Epidermal melanocyte (primary cell): ENCODE results near the gene ACOT13.
A peak's percentile ranks its signal among the peaks of the same experiment; 100 is the strongest.
"Not testable (repeated sequence)": the region's sequence is repeated elsewhere in the genome, so short reads cannot be mapped to it uniquely, and the experiment has no call there.

Experiments
- DNase-seq: peaks from one replicate; pipeline ENCODE4 v3.0.0; 2011; ENCODE audit warnings: low spot score; ENCODE audit not compliant: insufficient read length

The ACOT13 gene

GRCh38 chr6:24692003-24692402, 25.1 kb downstream of the ACOT13 start:
- no peak for DNase-seq

- DNase-seq: no peak
Measured at GRCh38 chr6:24692415-24692814, 25.5 kb downstream of the ACOT13 start.

DNA sequence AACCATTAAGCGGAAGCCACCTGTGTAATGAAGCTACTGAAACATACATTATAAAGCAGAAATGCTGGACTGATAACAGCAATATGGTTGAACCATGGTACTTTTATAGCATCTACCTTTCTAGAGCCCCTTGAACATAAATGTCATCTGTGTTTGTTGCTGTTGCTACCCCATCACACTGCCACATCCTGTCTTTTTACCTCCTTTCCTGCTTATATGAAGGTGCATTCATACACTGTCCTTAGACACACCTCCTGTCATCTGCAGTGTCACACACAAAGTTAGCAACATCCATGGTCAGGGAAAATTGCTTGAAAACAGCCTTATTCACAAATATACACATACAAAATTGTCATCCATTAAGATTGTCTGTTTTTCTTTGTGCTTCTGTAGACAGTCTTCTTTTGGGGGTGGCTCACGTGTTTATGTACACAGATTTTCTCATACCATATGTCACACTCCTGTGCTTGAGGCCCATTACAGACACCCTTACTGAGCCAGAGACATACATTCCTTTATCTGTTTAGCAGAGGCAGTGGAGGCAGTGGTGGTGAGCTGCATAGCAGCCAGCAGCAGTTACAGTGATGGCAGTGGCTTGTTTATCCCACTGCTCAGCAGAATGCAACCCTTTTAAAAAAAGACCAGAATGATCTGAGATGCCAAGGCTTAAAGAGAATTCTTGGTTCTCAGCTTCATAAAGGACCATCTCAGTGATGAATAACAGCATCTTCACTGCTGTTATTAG, 26.1 kb downstream of the ACOT13 start:
- no peak for DNase-seq

DNA sequence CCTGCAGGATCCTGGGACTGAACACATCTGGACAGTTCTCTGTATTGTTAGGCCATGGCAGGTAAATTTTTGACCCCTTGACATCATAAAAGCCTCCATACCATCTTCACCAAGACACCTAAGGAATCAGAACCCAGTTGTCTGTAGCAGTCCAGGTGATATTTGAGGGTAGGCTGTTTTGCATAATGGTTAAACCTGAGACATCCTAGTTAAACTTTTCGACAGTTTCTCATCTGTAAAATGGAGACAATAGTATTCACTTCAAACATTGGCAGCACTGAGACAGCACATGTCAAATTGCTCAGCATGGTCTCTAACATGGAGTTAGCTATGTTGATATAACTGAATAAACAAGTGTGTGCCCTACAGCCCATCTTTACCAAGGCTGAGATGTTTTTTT, 27.3 kb downstream of the ACOT13 start:
- no peak for DNase-seq

DNA sequence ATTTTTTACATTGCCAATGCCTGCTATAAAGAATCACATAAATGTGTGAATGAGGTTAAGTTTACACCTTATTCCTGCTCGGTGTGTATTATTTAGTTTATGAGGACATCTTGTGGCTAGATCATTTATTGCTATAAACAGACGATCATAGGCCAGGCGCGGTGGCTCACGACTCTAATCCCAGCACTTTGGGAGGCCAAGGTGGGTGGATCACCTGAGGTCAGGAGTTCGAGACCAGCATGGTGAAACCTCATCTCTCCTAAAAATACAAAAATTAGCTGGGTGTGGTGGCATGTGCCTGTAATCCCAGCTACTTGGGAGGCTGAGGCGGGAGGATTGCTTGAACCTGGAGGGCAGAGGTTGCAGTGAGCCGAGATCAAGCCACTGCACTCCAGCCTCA, 28.8 kb downstream of the ACOT13 start:
- DNase-seq: not testable (repeated sequence)

- DNase-seq: no peak
Measured at GRCh38 chr6:24696097-24696496, 29.2 kb downstream of the ACOT13 start.

DNA sequence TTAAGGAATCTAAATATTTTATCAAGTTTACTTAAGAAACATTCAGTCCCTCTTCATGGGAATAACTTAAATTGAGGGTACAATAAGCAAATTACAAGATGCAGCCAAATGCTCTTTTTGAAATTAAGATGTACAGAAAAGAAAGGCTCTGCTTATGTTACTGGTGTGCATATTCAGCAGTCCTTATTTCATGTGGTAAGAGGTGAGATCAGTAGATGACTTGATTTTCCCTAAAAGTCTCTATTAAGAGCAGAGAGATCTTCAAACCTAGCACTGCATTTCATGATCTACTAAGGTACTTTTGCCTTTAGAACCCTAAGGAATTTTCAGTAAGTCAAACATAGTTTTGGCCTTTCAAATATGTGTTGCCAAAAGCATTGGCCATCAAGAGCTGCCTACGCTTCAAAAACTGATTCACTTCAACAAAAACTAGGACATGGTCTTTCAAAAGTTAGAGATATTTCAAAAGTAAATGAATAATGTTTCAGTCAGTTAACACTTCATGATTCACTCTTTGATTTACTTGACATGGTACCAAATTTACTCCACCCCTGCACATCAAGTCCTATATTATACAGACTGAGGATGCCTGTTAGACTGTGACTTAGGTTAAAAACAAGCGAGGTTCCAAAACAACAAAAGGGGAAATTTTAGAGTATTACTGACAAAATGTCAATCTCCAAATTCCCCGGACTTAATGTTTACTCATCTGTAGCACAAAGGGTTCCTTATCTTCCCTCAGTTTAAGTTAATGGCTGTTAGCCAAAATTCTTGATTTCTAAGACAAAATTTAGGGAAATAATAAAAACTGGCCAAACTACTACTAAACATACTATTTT, 32.9 kb downstream of the ACOT13 start:
- DNase-seq: no peak

DNA sequence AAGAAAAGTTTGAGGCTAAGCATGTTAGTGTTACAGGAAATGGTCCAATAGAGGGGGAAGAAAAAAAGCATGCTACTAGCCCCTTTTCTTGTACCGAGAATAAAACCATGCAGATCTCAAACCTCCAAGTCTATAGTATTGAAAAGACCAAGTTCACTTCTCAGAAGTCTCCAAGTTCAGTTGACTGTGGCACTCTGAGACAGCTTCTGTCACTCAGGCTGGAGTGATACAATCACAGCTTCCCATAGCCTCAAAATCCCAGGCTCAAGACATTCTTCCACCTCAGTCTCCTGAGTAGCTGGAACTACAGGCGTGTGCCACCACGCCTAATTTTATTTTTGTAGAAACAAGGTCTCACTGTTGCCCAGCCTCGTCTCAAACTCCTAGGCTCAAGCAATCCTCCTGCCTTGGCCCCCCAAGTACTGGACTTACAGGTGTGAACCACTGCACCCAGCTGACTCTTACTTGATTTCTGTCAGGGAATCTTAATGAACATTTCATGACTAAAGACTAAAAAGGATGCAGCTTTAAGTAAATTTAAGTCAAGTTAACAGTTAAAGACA, 35.9 kb downstream of the ACOT13 start:
- no peak for DNase-seq

GRCh38 chr6:24704468-24704867, 37.6 kb downstream of the ACOT13 start:
- DNase-seq: no peak

- DNase-seq: no peak
Measured at GRCh38 chr6:24708612-24709011, 41.7 kb downstream of the ACOT13 start.

- DNase-seq: no peak
Measured at GRCh38 chr6:24709014-24709711, 42.3 kb downstream of the ACOT13 start.

- no peak for DNase-seq
Measured at GRCh38 chr6:24710519-24711303, 43.8 kb downstream of the ACOT13 start.

DNA sequence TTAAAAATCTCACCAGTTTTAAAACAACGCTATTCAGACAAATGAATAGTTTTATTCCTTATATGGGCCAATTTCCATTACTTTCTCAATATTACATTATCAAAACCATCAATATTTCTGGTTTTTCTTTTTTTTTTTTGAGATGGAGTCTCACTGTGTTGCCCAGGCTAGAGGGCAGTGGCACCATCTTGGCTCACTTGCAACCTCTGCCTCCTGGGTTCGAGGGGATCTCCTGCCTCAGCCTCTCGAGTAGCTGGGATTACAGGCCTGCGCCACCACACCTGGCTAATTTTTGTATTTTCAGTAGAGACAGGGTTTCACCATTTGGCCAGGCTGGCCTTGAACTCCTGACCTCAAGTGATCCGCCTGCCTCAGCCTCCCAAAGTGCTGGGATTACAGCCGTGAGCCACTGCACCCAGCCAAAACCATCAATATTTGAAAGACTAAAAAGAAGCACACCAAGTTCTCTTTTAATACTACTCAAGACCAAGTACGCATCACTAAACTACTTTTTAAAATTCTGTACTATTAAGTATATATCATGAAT, 49.8 kb downstream of the ACOT13 start:
- DNase-seq: not testable (repeated sequence)

- no peak for DNase-seq
Measured at GRCh38 chr6:24718449-24719124, 51.7 kb downstream of the ACOT13 start.

- peak; percentile 28 for DNase-seq
Measured at GRCh38 chr6:24719125-24719971, 52.5 kb downstream of the ACOT13 start, which contains the start of gene C6orf62. TSS of gene C6orf62 (minus strand) at chr6:24719154. CDS start at chr6:24718668, 486 bp downstream.

DNA sequence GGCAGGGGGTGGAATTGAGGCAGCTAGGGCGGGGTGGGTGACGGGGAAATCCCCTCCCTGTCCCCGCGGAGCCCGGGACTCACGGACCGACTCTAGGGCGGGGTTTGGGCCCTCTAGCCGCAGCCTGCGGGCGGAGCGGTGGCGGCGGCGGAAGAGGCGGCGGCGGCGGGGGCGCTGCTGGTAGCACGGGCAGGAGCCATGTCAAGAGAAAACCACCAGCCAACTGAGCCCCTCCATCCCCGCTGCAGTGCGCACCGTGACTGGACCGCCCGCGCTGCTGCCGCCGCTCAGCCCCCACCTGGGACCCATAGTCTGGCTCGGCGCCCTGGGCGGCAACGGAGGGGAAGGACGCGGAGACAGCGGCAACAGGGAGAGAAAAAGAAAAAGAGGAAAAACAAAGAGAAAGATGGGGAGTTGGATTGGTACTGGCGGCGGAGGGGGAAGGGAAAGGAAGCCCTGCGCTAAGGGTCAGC, 53.3 kb downstream of the ACOT13 start:
- DNase-seq: no peak

DNA sequence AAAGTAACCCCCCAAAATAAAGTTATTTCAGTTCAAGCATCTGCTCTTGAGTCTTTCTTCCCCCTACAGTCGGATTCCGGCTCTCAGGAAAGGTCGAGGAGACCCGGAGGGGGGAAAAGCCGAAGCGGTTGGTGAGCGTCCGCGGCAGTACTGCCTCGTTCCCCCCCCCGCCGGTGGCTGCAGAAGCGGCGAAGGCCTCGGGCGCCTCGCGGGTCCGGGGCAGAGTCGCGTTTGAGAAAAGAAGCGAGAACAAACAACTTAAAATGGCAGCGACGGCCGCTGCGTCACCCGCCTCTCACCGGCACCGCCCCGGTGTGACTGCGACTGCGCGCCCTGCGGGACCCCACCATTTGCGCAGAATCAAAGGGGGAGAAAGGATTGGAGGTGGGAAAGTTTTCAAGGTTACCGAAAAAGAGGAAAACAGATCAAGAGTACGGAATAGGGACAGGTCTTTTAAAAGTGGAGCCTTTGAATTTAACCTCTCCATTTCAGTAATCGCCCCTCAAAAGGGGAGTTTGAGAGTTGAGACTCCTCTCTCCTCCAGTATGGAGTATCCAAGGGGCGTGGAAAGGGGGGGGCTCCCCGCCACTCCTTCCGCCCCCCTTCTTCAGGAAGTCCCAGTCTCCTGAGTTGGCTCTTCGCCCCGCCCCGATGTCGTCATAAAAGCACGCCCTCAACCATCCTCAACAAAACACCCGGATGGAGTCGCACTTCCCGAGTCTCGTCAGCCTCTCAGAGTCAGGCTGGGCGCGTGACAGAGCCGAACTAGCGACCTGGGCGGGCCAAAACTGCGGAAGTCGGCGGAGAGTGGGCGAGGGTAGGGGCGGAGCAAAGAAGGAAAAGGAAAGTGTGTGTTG, 54.0 kb downstream of the ACOT13 start:
- DNase-seq: peak; percentile 91
